DND-41 (cell line): Measurements from ENCODE around the gene CACNB3.

Experiments used
- EZH2 ChIP-seq: IDR thresholded peaks from 3 replicates; pipeline ENCODE4 v1.6.1; 2012; ENCODE audit warnings: borderline replicate concordance, low read depth, mild to moderate bottlenecking, moderate library complexity, low read length, inconsistent platforms; ENCODE audit not compliant: severe bottlenecking
- TF ChIP-seq, protein P1 (sequence below): IDR thresholded peaks from 2 replicates; pipeline ENCODE4 v1.5.1; 2012; ENCODE audit warnings: borderline replicate concordance, low read length, moderate library complexity, mild to moderate bottlenecking; ENCODE audit not compliant: poor library complexity, severe bottlenecking; ENCODE audit errors: extremely low read depth

DNA sequence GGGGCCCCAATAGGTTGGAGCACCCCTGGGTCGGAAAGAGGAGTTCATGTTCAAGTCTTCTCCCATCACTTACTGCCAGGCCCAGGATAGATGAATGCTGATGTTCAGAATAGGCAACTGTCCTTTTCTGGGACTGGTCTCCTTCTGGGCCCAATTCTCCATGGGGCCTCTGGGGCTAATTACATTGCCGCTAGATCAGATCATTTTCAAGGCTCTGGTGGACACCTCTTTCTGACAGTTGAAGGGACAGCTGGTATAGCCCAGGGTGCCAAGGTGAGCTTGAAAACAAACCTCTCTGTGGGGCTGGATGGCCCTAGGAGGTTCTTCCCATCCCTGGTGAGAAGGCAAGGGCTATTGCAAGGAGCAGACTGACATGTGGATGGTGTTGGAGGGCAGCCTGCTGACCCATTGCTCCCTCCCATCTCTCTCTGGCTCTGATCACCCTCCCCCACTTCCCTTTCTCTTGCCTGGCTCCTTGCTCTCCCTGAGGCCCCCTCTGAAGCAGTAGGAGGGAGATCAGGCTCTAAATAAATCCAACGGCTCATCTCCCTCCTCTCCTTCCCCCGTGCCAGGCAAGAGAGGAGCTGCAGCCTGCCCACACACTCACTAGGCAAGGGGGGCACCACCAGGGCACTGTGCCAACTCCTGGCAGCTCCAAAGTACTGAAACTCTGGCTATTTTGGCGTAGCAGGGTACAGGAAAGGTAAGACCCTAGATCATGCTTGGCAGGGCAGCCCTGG is 1.9 kb downstream of the CACNB3 start:
- TF ChIP-seq, protein P1, sequence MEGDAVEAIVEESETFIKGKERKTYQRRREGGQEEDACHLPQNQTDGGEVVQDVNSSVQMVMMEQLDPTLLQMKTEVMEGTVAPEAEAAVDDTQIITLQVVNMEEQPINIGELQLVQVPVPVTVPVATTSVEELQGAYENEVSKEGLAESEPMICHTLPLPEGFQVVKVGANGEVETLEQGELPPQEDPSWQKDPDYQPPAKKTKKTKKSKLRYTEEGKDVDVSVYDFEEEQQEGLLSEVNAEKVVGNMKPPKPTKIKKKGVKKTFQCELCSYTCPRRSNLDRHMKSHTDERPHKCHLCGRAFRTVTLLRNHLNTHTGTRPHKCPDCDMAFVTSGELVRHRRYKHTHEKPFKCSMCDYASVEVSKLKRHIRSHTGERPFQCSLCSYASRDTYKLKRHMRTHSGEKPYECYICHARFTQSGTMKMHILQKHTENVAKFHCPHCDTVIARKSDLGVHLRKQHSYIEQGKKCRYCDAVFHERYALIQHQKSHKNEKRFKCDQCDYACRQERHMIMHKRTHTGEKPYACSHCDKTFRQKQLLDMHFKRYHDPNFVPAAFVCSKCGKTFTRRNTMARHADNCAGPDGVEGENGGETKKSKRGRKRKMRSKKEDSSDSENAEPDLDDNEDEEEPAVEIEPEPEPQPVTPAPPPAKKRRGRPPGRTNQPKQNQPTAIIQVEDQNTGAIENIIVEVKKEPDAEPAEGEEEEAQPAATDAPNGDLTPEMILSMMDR: no peak
- TF ChIP-seq EZH2: no peak
